GOT3 (cell line): ENCODE measurements around the gene ITPKB.

Experiments used
- DNase-seq: peaks from one replicate; lab custom pipeline; 2025; ENCODE audit warnings: mixed read lengths; lab: John Stamatoyannopoulos, UW

ITPKB gene

DNA sequence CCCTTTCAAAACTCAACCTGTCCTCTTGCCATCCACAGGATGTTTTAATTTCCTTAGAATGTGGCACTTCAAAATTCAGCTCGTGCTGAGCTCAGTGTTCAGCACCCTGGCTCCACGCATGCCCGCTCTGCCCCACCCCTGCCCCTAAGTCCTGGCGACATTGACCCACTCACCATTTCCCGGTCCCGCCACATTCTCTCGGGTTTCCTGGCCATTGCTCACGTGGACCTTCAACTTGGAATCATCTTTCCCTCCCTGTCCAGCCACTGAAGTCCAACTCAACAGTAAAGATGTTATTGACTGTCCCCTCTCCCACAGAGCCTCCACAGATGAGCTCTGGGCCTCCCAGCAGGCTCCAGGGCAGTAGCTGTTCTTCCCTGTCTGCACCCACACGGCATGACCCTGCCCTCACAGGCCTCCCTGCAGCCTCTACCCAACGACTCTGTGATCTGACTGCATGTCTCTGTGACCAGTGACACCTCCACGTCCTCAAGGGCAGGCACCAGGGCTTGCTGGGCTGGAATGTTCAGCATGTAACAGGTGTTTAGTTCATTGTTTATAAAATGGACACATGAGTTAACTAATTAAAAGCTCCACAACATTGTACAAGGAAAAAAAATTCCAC is 53.8 kb downstream of the ITPKB start:
- DNase-seq: no peak

DNA sequence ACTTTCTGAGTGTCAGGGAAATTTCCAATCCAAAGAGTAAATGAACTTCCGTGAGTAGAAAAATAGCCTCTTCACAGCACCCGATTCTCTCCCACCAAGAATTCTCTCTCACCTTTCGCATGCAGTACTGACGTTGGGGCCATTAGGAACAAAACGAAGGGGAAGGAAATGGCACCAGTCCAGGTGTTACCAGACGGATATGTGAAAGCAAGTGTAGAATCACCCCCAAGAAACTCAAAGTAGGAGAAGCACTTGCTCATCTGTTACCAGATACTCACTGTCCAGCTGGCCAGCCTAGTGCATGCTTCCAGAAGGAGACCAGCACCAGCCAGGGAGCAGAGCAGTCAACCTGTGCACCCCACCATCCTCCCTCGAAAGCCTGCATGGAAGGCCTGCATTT is 55.1 kb downstream of the ITPKB start:
- no peak for DNase-seq

DNA sequence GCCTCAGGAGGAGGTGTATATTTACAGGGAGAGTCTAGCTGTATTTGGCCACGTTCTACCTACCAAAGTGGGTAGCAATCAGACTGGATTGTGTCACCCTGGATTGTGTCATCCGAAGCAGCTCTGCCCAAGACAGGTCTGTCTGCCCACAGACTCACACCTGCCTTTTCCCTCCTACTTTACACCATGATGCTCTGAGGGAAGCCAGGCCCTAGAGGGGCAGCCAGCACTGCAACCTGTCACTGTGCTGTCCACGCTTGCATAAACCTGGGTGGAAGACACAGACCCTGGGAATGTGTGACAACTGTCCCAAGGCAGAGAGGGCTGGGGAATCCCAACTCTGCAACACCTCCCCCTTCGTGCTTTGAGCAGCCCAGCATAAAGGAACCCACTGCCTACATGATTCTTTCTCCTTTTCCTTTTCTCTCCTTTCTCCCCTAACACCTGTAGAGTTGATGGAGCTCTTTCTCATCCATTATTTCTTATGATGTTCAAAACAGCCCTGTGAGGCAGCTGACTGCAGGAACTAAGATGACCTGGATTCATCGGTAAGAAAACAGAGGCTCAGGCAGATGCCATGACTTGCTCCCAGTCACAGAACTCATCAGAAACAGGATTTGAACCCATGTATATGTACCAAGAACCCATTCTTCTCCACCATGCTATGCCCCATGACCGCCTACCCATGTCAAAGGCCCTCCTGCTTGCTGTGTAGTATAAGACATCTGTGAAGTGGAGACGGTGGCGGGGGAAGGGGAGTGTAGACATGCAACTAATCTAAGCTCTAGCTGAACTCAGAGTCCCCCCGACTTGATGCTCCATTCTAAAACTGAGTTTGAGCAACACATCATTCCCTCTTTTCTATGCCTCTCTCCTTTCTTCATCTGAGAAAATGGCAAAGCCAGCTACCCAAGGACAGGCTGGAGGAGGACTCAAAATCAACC is 55.9 kb downstream of the ITPKB start:
- DNase-seq: no peak

DNA sequence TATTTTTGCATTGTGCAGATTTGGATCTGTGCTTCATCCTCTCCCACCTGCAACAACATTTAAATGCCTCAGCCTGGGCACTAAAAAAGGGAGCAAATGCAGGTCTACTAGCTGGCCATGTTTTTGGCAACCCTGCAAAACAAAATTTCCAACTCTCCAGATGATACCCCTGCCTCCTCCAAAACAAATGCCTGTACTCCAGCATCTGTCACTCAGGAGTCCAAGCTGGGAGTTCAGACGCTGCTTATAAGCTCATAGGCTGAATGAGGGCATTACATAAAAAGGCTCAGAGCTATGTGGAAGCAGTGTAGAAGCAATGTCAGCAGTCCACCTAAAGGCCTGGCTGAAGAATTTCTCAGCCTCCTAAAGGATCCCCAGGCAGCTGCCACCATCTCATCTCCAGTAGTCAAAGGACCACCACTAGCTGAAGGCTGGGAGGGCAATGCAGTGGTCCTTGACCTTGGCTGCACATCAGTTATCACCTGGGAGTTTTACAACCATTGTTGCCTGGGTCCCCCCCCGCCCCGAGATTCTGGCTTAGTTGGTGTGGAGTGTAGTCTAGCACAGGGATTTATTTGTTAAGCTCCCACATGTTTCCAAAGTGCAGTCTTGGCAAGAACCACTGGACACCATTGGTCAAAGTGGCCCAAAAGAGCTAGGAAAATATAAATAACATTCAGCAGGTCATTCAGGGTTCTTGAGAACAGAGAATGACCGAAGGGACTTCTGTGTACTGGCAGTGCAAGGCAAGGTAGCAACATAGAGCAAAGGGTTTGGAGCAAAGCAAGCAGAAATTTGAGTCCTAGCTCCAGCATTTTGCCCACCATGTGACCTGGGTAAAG is 57.2 kb downstream of the ITPKB start:
- DNase-seq: no peak

DNA sequence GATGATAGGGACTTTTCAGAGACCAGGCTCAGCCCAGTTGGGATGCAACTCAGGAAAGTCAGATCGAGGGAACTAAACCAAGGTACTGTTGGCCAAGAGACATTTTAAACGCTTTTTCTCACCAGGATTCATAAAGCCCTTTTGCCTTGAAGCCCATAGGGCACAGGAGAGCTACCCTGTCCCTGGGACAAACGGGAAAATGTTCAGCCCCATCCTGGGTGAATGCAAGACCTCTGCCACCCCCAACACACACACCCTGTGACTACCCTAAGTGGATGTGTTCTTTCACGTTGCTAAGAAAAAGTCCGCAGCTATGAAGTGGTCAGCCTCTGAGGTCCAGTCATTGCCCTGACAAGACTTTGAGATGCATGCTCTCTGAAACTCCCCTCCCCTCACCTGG is 58.4 kb downstream of the ITPKB start:
- no peak for DNase-seq

DNA sequence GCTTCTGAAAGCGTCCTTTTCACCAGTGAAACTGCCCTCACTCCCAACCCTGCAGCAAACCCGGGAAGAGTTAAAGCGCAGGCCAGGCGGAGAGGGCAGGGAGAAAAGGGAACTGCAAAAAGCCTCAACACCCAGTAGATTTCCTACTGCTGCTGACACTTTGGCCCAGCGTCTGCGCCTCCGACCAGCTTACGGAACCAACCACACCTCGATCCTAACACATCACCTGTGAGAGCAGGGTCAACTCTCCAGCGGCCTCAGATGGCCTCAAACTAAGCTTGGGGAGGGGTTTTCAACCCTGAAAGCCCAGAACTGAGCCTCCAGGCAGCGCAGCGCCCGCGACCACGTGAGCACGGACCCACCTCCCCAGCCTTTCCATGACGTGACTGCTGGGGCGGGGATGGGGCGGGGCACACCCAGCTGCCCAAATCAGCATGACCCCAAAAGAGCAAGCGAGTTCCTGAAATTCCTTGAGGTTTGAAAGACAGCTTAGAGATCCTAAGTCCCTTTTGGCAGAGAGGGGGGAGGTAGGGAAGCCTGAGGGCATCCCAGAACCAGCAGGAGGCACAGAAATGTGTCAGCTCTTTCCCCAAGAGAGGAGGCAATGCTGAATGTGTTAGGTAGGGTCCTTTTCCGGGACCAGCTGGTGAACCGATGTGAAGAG is 59.1 kb downstream of the ITPKB start:
- no peak for DNase-seq

DNA sequence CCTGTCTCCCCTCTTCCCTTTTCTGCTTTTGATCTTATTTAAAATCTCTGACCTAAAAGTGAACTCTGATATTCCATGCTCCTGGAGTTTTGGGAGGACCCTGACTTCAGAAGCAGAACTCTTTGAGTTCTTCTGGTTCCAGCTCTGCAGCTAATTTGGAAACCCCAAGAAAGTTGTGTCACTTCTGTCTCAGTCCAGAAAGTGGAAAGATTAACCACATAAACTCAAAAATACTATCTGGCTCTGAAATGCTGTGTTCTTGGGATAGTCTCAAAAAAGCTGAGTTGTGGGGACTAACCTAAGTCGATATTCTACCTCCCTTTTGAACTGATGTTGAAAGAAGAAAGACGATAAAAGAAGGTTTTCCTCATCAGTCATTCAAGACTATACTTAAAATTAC is 59.8 kb downstream of the ITPKB start:
- DNase-seq: no peak

DNA sequence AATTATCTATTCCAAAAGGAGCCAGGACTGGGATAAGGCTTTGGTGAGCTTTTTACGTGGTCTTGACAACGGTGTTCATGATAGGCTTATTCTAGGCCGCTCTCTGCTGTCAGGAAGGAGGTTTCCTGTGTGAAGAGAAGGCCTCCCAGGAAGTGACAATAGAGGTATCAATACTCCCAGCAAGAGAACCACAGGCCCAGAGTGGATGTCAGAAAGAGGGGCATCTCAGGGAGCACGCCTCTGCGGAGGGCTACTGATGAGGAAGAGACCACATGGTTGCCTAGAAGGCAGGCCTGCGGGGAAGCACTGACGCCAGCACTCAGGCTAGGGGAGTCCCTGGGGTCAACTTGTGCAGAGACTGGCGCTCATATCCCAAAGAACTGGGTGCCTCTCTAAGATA is 60.4 kb downstream of the ITPKB start:
- no peak for DNase-seq

DNA sequence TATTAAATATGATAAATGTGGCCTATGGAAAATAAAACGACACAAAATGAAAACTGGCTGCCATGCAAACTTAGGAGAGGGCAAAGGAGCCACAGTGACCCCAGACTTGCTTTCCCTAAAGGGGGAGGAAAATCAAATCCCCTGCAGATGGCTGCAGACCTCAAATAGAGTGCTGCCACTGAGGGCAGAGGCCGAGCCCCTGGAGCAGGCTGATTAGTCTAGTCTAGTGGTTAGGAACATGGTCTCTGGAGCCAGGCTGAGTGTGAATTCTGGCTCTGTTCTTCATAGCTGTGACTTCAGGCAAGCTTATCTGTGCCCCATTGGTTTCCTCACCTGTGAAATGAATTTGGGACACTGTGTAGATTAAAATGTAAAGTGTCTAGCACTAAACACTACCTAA is 60.8 kb downstream of the ITPKB start:
- DNase-seq: no peak

DNA sequence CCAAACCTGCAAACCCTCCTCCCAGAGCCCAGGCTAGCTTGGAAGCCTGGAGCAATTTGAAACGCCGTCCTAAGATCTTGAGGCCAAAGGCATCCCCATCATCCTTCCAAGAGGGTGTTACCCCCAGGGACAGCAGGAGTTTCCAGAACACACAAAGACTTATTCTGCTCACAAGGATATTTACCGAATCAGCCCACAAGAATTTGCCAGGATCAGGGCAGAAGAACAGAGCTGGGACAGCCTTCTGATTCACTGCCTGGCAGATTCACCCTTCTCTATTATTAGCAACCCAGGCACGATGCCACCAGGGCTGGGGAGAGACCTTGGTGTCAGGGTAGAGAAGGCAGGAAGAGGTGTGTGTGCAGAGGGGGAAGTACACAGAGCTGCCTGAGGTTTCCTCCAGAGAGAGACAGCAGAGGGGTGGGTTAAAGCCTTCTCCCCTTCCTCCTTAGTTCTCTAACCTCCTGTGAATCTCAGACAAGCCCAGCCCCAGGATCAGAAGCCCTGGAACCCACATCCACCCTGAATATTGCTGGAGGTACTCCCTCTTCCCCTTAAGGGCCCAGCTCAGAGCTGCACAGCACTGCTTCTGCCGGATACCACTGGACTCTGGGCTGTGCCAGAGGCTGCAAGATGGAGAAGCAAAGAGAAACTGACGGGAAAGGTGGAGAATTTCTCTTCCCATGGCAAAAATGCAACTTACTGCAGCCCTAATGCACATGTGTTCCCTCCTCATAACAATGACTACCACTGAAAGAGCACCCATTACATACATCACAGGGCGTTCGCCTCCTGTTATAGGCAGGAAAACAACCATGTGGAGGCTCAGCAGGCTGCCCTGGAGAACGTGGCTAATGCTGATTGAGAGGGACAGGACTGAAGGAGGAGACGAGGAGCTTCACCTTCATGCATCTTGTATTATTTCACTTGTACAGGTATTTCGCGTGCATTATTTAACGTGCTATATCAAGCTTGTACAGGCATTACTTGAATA is 61.8 kb downstream of the ITPKB start:
- peak; percentile 54 for DNase-seq

DNA sequence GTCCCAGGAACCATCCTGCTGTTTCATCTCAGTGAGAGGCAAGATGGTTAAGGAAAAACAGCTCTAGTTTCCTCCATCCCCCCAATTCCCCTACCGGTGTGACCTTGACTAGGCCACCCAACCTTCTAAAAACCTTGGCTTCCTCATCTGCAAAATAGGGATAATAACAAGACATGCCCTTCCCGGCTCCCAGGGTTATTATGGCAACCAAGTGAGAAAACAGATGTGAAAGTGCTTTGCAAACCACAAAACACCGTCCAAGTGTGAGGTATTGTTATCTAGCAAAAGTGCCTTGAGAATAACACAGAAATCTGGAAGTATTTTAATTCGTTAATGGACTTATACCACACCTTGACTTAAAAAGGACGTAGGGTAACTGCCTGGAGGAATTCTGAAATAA is 62.7 kb downstream of the ITPKB start:
- DNase-seq: no peak

DNA sequence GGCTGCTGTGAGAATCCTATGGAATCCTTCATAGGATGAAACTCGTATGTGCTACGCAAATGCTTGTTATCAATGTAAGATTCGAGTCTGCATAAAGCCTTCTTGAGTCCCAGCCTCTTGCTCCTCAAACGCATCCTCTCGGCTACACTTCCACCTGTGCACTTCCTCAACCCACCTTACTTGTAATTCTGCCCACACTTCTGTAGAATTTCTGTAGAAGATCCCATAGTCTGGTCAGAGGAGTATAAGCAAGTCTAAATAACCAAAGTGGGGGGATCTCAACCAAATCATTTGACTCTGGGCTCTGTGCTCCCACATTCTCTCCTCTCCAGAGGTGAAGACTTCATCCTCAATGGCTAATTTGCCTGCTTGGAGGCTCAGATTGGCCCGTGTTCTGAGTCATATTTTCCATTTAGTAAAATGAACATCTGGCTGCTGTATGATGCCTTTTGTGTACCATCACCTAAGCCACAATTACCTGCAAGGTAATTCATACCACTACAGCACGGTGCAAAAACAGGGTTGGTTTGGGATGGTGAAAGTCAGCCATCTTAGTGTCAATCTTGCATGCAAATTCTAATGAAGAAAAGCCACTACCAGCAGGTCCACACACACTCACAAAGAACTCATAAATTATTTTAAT is 63.2 kb downstream of the ITPKB start:
- DNase-seq: no peak

DNA sequence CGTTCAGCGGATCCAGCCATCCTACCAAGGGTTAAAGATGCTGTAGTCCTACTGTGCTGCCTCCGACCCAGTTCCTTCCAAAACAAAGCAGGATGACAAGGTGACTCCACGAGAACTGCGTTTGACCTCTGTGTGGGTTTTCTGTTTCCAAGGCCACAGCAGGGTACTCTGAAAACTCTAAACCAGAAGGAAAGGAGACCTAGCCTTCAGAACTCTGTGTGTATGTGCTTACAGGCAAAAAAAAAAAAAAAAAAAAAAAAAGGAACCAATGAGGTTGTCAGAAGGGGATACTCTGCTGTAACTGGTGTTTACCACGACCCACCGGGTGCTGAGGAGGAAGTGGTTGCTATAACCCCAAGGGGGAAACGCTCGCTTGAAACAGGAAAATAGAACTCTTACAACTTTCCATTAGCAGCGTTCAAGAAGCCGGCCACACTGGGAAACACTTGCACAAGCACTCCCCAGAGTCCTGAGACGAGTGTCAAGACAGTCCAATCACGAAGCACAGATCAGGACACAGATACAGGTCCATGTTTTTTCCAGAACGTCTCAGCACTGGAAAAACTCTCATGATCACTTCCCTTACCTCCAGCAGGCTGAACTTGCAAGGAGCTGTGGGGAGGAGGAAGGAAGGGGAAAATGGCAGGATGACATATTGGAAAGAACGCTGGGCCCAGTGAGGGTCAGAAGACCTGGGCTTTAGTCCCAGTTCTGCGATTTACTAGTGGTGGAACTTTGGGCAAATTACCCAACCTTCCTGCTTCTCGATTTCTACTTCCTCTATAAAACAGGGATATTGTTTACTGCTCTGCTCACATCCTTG is 64.0 kb downstream of the ITPKB start:
- no peak for DNase-seq

DNA sequence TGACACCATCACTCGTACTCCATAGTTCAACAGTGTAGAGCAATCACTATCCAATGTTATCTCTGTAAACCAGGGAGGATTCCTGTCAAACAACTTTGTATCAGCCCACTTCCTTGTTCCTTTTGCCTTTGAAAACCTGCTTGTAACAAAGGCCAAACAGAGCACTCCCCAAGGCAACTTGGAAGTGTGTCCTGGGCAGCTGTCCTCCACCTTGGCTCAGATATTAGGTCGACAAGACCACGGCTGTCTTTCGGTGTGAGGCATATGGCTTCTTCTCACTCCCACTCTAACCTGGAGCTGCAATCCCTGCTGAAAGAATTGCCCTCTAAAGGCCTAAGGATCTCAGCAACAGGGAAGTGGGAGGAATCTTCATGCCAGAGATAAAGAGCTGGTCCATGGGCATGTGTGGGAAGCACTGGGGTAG is 66.7 kb downstream of the ITPKB start:
- no peak for DNase-seq

DNA sequence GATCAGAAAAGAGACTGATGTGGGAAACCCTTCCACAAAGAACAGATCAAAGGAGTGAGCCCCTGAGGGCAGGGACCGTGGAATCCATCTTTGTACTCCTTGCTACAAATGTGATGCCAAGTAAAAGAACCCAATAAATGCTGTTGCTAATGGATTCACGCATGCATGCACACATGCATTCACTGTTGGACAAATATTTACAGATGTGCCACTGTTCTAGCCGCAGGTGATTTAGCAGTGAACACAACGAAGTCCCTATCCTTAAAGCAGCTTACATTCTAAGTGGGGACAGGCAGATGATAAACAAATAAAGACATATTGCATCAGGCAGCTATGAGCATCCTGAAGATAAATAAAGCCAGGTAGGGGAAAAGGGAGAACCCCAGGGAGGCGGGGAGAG is 67.8 kb downstream of the ITPKB start:
- no peak for DNase-seq

DNA sequence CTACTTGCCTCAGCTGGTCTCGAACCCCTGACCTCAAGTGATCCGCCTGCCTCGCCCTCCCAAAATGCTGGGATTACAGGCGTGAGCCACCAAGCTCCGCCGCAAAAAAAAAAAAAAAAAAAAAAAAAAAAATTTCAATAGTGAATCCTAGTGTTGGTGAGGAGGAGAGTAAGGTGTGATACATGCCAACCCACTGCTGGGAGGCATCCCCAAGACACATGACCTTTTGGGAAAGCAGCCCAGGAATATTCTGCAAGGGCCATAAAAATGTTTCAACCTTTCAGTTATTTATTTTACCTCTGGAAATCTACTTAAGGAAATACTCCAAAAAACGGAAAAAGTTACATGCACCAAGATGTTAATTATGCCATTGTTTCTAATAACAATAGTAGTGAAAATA is 69.0 kb downstream of the ITPKB start:
- no peak for DNase-seq

DNA sequence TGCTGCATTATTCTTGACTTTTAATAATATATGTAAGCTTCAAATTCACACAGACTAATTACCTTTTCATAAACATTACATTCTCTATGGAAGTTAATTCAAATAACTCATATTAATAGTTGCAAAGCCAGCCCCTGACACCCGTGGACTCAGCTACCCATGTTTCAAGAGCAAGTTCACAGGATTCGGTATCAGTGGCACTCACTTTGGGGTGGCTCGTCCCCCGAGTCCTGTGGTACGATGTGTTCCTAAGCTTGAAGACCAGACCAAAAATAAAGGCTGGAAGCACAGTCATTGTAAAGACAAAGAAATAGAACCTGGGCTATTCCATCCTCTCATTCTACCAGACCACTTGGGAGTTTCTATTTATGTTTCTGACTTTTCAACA is 70.9 kb downstream of the ITPKB start:
- no peak for DNase-seq

DNA sequence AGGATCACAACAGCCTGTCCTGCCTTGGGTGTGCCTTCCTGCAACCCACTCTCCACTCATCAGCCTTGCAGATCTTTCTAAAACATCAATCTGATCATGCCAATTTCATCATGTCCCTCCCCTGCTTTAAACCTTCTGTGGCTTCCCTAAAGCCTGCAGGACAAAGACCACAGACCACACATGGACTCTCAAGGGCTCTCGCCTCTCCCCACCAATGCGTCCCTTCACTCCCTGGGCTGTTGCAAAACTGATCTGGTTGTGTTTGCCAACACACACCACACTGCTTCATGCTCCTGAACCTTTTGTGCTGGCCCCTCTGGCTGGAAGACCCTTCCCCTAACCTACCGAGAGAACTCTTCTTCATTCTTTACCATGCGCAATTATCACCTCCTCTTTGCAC is 72.4 kb downstream of the ITPKB start:
- no peak for DNase-seq

DNA sequence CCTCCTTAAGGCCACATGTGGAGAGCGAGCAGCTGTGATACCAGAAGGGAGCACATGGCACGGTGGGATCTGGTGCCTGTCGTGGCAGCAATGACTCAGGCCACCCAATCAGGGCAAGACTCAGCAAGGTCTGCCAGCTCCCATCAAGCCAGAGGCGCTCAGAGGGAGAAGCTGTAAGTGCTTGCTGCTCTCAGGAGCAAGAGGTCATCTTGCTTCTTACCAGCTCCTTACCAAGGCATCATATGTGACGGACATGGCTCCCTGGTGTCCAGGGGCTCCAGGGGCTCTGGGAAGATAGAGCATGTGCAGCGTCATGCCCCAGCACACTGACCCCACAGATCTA is 72.9 kb downstream of the ITPKB start:
- no peak for DNase-seq
